Amygdala (tissue), 56 donors: ENCODE data around the gene NR0B2.
"Not testable (repeated sequence)": the region's sequence is repeated elsewhere in the genome, so short reads cannot be mapped to it uniquely, and the experiment has no call there.

Experiments
- DNase-seq, 56 donors: peaks; one replicate each; lab custom pipeline; 2025; lab: John Stamatoyannopoulos, UW

NR0B2 gene

DNA sequence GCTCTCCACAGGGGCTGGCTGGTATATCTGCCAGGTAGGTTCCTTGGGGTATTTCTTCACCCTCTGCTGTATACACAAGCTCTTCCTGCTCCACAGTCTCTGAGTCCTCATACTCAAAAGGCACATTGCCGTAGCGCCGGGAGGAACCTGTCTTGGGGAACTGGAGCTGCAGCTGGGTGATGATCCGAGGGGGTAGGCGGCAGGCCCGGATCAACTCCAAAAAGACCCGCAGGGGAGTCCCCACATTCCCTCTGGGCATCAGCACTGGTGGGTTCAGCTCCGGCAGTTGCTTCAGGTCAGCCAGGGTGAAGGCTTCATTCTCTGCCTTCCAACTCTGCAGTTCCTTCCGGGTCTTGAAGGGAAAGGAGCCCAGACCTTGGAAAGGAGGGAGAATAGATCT lies 16.4 kb downstream of the NR0B2 start:
- no peak for DNase-seq

DNA sequence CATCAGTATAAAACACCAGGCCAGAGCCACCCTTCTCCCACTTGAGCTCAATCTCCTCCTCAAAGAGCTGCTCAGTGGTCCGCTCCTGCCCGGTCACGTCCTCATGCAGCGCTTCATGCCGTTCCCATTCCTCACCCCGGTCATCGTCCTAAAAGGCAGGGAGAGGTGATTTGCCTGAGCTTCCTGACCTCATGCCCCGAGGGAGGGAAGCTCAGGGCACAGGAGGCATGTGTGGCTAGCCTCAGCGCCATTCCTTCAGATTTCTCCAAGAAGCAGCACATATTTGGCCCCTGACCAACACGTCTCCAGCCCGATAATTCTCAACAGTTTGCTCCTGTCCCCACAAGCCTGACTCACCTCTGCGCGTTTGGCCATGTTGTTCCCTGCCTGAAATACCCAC lies 19.5 kb downstream of the NR0B2 start:
- no peak for DNase-seq

DNA sequence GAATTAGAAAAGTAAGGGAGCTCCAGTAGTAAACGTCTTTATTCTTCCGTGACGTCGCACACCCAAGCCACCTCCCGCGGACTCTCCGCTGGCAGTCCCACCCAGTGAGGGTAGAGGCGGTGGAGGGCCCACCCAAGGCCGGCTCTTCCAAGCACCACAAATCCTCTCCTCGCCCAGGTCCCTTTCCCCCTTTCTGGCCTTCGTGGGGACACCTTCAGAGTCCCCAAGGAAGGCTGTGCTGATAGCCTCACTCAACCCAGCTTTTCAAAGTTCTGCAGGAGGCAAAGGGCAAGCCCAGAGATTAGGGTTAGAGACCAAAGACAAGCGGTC lies 23.3 kb downstream of the NR0B2 start:
- DNase-seq: peak in 2 of 56 donors; percentile 60 to 65

DNA sequence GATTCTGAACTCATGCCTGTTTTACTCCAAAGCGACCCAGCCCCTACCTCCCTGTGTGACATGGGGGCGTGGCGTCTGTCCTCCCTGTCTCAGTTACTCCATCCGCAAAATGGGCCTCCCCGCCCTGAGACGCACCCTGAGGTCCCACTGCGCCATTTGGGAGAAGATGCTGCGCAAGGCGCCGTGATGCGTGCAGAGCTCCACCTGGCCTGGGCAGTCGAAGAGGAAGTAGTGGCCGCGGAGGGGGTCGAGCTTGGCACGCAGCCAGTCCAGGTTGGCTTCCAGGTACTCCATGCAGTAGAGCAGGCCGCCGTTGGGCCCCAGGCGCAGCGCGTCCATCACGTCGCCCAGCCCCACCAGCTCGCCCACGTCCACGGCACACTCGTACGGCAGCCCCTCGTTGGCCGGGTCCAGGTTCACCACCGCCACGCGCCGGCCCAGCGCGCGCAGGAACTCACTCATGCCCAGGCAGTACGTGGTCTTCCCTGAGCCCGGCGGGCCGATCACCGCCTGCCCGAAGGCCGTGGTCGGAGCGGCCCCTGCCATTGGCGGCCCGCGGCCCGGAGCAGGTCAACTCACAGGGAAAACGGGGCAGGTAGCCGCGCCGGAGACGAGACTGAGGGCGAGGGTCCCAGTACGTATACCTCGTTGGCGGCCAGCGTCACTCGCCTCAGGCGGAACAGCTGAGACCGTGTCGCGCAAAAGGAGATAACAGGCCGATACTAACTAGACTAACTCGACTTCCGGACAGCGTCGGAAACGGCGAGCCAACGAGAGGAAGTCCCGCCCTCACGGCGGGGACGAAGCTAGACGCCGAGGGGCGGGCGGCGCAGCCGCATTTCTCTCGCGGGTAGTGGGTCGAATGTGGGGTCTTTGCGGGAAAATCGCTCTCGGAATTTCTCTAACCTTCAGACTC lies 24.0 kb downstream of the NR0B2 start, which contains the start of gene GPN2:
GPN2 (minus strand) TSS at position 733 of the 916 bp plus-strand sequence; CDS start at position 546, 187 bp downstream.
- peak in 54 of 56 donors; percentile 25 to 89 (median 64) for DNase-seq

DNA sequence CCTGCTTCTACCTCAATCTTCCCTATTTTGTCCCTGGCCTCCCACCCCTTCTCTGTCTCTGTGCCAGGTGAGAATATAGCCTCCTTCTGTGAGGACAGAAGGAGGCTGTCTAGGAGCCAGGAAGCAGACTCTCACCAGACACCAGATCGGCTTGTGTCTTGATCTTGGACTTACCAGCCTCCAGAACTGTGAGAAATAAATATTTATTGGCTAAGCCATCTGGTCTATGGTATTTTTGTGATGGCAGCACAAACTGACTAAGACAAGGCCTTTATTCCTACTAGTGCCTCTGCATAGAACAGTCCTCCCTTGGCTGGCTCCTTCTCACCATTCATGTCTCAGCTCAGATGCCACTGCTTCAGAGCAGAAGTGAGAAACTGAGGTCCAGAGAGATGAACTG lies 25.5 kb downstream of the NR0B2 start:
- no peak for DNase-seq

DNA sequence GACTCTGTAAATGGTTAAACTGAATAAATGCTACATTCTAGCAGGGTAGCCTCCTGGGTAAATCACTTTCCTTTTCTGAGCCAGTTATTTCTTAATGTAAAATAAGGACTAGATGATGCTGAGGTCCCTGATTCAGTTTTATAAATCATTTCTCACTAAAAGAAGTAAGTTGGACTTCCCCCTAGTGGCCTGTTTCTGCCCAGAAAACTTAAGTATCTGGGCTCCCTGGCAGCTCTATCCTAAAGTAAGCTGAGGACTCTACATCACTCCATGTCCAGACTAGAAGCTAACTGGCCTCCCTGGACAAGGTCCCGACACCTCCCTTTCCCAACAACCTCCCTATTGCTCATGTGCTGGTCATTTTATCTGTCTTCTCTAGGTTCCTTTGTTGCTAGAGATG lies 26.6 kb downstream of the NR0B2 start:
- peak in 1 of 56 donors; percentile 11 for DNase-seq

DNA sequence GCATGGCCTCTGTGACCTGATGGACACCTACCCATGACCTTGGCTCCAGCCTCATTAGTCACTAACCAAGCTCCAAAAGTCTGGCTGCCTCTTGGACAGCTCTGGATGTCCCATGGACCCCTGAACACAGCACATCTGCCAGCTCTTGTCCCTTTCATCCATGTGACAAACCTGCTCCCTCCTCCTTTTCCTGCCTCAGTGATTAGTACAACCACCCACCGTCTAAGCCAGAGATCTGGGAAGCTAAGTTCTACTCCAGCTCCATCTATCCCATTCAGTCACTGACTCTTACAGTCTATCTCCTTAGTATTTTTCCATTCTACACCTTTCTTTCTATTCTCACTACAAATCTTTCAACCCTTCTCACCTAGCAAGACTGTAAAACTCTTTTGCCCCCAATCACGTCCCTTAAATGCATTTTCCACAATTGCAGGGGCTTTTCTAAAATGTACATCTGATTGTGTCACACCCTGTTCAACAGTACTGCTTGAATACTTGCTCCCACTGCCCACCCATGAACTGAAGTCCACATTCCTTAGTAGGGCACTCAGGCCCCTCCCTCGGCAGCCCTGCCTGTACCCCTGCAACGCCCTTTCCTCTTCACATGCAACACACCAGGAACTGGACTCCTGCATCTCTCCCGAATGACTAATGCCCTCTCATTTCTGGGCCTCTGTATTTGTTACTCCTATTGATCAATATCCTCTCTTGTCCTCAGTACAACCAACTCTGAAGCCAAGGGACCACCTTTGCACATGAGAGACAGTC lies 30.9 kb downstream of the NR0B2 start:
- no peak for DNase-seq

DNA sequence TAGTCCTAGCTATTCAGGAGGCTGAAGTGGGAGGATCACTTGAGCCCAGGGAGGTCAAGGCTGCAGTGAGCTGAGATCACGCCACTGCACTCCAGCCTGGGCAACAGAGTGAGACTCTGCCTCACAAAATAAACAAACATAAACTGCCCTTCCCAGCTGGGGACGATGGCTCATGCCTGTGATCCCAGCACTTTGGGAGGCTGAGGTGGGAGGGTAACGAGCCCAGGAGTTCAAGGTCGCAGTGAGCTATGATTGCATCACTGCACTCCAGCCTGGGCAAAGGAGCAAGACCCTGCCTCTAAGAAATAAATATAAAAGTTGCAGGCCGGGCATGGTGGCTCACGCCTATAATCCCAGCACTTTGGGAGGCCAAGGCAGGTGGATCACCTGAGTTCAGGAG lies 32.2 kb downstream of the NR0B2 start:
- DNase-seq: not testable (repeated sequence)

DNA sequence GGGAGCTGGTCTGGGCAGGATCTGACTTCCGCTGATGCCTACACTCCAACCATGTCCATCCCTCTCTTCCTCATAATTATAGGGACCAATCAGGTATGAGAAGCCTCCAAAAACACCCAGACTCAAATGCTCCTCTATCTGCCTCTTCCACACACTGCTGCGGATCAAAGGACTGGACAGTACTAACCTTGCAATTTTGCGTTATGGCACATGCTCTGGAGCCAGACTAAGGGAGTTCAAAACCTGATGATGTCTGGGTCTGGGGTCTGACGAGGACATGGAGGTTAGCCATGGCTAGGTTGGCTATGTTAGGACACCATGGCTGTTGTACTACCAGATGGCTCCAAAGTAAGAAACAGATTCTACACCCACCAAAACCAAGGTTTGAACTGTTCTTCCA lies 34.0 kb downstream of the NR0B2 start:
- no peak for DNase-seq

DNA sequence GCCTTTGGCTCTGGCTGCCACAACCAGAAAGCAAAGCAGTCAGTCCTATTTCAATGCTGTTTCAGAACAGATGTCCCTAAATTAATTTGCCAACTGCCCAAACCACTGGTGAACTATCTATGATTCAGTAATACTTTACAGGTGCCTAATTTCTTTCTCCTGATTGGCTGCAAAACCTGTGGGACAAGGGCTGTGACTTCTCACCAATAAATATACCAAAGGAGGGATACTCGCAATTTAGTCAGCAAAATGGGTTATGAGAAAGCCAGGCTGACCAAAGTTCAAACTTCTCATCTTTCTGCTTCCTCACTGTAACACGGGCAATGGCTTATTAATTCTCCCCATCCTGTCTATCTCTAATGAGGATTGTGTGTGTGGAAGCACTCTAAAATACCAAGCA lies 36.4 kb downstream of the NR0B2 start:
- DNase-seq: no peak

DNA sequence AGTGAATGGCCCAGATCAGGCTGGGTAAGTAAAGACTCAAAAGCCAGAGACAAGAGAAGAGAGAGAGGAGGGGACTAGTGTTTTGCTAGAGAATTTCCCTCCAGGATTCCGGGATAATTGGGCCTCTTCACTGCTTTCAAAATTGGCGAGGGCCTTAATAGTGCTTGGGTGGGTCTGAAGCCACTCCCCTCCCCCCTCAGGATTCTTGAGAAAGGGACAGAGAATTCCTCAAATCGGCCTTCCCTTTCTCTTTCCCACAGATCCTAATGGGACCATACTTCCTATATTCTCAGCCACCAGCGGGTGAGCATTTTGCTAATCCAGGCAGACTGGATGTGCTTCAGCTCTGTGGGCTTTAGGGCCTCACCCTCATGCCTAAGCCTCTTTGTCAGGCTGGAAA lies 38.9 kb downstream of the NR0B2 start:
- no peak for DNase-seq

DNA sequence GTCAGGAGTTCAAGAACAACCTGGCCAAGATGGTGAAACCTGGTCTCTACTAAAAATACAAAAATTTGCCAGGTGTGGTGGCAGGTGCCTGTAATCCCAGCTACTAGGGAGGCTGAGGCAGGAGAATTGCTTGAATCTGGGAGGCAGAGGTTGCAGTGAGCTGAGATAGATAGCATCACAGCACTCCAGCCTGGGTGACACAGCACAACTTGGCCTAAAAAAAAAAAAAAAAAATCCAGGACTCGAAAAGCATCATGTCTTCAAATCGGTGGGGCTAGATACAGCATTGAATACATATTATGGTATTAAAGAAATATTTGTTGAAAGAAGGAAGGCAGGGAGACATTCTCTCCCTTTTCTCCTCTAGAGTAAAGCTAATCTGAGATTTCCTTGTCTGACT lies 40.7 kb downstream of the NR0B2 start:
- DNase-seq: not testable (repeated sequence)

DNA sequence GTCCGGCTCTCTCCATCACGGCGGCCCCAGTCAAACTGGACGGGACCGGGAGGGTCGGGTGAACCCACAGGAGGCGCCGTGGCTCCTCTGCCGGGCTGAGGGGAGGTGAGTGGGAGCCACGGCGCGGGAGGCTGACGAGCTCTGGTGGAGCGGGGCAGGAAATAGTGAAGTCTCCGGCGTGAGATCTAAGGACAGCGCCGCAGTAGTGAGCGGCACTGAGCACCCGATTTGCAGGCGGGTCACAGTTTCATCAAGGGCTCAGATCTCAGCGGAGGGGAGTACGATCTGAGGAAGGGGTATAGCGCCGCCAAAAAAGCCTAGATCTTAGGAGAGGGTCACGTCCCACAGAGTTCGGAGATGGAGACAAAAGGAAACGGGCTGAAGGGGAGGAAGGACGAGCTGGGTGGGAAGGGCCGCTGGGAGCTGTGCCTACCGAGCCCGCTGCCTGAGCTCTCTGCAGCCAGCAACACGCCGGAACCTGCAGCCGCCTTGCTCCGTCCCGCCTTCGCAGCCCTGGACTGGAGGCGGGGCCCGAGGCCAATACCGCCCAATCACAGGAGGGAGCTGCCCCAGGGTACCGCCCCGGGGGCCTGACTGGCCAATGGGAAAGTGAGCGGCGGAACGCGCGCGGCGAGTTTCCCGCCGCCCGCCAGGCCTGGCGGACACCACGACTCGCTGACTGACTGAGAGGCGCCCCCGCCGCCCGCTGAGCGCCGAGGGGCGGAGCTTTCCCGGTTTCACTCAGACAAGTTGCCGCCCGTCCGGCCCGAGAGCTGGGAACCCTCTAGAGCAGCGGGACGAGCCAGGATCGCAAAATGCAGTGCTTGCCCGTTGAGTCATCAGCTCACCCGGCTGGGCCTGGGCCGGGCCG lies 48.9 kb downstream of the NR0B2 start:
- DNase-seq: peak; percentile 57 to 99 (median 93)

DNA sequence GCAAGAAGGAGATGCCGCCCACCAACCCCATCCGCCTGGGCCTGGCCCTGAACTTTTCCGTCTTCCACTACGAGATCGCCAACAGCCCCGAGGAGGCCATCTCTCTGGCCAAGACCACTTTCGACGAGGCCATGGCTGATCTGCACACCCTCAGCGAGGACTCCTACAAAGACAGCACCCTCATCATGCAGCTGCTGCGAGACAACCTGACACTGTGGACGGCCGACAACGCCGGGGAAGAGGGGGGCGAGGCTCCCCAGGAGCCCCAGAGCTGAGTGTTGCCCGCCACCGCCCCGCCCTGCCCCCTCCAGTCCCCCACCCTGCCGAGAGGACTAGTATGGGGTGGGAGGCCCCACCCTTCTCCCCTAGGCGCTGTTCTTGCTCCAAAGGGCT lies 50.1 kb downstream of the NR0B2 start:
- no peak for DNase-seq

DNA sequence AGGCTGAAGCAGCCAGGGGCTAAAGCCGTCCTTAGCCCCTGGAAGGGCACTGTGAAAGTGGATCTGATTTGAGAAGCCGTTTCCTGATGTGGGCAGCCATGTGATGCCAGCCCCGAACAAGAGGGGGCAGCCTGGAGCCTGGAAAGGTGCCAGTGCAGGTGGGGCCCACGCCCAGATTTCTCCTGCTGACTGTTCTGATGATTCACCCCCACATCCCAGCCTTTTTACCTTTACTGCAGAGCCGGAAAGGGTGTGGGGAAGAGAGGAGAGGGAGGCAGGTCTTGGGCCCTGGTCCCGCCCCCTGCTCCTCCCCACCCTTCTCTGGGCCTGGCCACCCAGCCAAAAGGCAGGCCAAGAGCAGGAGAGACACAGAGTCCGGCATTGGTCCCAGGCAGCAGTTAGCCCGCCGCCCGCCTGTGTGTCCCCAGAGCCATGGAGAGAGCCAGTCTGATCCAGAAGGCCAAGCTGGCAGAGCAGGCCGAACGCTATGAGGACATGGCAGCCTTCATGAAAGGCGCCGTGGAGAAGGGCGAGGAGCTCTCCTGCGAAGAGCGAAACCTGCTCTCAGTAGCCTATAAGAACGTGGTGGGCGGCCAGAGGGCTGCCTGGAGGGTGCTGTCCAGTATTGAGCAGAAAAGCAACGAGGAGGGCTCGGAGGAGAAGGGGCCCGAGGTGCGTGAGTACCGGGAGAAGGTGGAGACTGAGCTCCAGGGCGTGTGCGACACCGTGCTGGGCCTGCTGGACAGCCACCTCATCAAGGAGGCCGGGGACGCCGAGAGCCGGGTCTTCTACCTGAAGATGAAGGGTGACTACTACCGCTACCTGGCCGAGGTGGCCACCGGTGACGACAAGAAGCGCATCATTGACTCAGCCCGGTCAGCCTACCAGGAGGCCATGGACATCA lies 50.7 kb downstream of the NR0B2 start, which contains the start of gene SFN:
SFN (plus strand) TSS at position 369 of the 904 bp plus-strand sequence; CDS start at position 433, 64 bp downstream.
- peak in 1 of 56 donors; percentile 15 for DNase-seq

DNA sequence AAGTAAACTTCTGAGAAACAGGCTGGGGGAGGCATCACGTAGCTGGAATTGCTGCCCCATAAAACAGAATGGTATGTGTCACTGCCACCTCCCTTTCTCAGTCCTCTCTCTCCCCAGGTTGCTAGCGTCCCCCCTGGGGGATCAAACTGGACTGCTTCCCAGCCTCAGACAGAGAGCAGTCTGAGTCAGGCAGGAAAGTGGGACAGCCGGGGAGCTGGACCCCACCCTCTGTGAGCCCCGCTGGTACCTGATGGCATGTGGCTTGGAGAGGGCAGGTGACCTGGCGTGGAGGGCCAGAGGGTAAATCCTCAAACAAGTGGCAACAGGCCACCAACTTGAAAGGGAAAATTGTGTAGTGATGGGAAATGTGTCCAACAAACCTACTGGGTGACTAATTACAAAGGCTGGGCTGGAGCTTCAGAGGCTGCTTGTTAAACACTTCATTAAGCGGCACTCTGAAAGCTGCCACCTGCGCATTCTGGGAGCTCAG lies 51.8 kb downstream of the NR0B2 start:
- peak in 2 of 56 donors; percentile 17 to 49 for DNase-seq
